Astrocyte of the cerebellum (primary cell): Measurements from ENCODE around the gene SYCN.

Experiments
- DNase-seq: peaks from one replicate; pipeline ENCODE4 v3.0.0-alpha.2; 2011; ENCODE audit warnings: low read depth
- H3K4me3 ChIP-seq: 2 replicates; pipeline ENCODE4 v1.5.1; 2011; ENCODE audit warnings: mild to moderate bottlenecking, low read depth, low read length, moderate library complexity
- in situ Hi-C: cut with HindIII; loops from 2 replicates; pipeline ENCODE4 v1.10.0; 2017; ENCODE audit warnings: low sequenced_read_pairs
- TF ChIP-seq, protein P1 (sequence below): IDR thresholded peaks from 2 replicates; pipeline ENCODE4 v1.5.1; 2012; ENCODE audit warnings: low read length, low read depth, moderate library complexity, mild to moderate bottlenecking; ENCODE audit errors: missing control alignments

SYCN gene

DNA sequence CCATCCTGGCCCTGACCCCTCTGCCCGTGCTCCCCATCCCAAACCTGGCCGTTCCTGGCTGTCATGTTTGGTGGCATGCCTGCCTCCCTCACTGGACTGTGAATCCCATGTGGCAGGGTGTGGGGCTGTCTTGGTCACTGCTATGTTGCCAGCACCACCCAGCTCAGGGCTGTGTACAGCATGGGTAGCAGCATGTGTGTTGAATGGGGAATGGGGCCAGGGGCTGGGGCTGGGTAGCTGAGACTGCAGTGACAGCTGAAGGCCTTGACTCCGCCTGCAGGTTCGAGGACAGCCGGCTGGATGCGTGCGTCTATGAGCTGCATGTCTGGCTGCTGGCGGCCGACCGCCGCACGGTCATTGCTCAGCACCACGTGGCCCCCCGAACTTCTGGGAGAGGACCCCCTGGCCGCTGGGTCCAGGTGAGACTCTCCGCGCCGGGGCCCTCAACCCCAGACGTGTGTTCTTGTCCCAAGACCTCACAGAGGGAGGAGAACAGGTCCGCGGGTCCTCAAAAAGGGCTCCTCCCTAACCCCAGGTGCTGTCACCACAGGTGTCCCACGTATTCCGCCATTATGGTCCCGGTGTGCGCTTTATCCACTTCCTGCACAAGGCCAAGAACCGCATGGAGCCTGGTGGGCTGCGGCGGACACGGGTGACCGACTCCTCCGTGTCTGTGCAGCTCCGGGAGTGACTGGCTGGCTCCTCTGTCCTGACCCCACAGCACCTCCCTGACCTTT is 3.8 kb downstream of the SYCN start:
- no peak for DNase-seq
- in situ Hi-C loops, result no loop called here
- no peak overlapping the region for H3K4me3 ChIP-seq
- TF ChIP-seq, protein P1, sequence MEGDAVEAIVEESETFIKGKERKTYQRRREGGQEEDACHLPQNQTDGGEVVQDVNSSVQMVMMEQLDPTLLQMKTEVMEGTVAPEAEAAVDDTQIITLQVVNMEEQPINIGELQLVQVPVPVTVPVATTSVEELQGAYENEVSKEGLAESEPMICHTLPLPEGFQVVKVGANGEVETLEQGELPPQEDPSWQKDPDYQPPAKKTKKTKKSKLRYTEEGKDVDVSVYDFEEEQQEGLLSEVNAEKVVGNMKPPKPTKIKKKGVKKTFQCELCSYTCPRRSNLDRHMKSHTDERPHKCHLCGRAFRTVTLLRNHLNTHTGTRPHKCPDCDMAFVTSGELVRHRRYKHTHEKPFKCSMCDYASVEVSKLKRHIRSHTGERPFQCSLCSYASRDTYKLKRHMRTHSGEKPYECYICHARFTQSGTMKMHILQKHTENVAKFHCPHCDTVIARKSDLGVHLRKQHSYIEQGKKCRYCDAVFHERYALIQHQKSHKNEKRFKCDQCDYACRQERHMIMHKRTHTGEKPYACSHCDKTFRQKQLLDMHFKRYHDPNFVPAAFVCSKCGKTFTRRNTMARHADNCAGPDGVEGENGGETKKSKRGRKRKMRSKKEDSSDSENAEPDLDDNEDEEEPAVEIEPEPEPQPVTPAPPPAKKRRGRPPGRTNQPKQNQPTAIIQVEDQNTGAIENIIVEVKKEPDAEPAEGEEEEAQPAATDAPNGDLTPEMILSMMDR, result no peak

DNA sequence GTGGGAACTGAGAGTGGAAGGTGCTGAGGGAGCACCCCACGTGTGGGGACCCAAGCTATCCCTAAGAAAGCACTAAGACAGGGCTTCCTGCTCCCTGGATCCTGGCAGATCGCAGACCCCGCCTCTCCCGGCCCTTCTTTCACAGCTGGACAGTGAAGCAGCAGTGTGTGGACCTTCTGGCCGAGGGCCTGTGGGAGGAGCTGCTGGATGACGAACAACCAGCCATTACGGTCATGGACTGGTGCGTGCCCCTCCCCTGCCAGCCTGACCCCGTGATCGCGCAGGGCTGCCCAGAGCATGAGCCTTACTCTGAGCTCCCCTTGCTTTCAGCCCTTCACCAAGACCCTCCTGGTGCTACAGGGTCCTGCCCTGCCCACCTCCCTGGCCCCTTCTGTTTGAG is 5.0 kb downstream of the SYCN start:
- TF ChIP-seq, protein P1, result no peak
- in situ Hi-C loops, result no loop called here
- H3K4me3 ChIP-seq, result no peak overlapping the region
- DNase-seq, result no peak

DNA sequence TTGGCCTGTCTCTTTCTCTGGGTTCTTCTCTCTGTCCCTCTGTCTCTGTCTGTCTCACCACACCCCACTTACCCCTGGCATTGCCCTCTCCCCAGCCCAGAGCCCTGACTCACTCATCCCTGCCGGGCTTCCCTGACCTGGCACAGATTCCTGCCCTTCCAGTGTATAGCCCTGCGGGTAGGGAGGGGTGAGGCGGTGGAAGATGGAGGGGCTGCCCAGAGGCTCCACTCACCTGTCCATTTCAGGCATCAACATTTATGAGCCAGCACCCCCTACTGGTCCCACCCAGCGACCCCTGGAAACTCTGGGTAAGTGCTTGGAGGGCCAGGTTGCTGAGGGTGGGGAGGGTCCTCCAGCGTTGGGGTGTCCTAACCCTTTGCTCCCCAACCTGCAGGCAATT is 6.3 kb downstream of the SYCN start:
- in situ Hi-C loops, result no loop called here
- H3K4me3 ChIP-seq, result no peak overlapping the region
- TF ChIP-seq, protein P1, result no peak
- DNase-seq, result no peak

DNA sequence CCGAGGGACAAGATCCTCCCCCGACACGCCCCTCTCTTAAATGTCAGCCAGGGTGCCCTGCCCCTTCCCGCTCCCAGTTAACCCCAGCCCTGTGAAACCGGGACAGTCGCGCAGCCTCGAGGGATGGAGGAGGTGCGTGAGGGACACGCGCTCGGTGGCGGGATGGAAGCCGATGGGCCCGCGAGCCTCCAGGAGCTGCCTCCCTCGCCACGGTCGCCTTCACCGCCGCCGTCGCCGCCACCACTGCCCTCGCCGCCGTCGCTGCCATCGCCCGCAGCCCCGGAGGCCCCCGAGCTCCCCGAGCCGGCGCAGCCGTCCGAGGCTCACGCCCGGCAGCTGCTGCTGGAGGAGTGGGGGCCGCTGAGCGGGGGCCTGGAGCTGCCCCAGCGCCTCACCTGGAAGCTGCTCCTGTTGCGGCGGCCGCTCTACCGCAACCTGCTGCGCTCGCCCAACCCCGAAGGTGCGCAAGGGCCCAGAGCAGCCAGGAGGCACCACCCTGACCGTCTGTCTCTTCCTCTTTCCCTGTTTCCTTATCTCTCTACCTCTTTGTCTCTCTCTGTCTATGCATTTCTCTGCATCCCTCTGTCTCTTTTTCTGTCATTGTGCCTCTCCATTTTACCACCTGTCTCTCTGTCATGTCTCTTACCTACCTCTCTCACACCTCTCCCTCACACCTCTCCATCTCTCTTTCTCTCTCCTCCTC is 7.1 kb downstream of the SYCN start, which contains the start of gene NCCRP1:
NCCRP1 (plus strand) TSS at position 105 of the 703 bp plus-strand sequence; CDS start at position 124, 19 bp downstream.
- in situ Hi-C loops, result no loop called here
- TF ChIP-seq, protein P1, result no peak
- H3K4me3 ChIP-seq, result no peak within 1 kb of the TSS
- no peak for DNase-seq

DNA sequence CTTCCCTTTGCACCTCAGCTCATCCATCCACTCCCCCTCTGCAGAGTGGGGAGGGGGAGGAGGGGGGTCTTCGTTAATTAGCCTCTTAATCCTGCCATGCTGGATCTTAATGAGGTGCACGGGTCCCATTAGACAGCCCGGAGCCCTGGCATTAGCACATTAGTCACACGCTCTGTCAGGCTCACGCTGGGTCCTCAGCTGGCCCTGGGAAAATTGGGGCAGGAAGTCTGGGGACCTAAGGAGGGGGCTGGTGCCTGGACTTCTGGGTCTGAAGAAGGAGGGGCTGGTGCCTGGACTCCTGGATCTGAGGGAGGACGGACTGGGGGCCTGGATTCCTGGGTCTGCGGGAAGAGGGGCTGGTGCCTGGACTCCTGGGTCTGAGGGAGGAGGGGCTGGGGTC is 7.7 kb downstream of the SYCN start:
- in situ Hi-C loops, result no loop called here
- H3K4me3 ChIP-seq, result no peak overlapping the region
- no peak for DNase-seq
- TF ChIP-seq, protein P1, result no peak

DNA sequence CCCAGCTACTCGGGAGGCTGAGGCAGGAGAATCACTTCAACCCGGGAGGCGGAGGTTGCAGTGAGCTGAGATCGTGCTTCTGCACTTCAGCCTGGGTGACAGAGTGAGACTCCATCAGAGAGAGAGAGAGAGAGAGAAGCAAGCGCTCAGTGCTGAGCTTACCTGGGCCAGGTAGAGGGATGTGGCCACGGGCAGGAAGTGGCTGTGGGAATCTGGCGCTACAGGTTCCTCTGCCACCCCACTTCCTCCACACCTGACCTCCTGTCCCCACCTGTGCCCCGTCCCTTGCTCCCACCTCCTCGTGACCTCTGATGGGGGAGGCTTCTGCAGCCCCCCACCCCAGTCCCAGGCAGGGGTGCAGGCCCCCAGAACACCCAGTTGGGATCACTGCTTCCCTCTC is 8.3 kb downstream of the SYCN start:
- in situ Hi-C loops, result no loop called here
- no peak overlapping the region for H3K4me3 ChIP-seq
- DNase-seq, result no peak
- TF ChIP-seq, protein P1, result no peak
